ENCODE measurements around the gene HOXB5. TPM values are rescaled to one million over a fixed set of nuclear protein-coding genes. Genes with fewer than 3 reads are reported as not detected.

The HOXB5 gene
- total RNA-seq, 1 donor from 2014 or later: 2.4 TPM

DNA sequence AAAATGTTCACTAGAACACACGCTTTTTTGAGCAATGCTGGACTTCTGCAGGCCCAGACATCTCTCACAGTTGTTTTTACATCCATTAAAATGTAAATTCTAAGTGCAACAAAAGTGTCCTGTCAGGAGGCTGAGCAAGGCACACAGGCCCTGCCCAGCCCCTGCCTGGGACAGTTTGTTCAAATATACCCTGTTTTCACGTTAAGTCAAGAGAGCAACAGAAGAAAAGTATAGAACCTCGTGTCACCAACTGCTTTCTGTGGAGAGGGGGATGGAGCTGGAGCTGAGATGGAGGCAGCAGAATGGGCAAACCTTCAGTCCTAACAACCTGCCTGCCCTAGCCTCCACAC lies 44.3 kb downstream of the HOXB5 start:
- no peak for DNase-seq (ENCODE audit: low read depth)

GRCh38 chr17:48548523-48549280 lies 44.9 kb downstream of the HOXB5 start:
- no peak for DNase-seq (ENCODE audit: low read depth)

DNA sequence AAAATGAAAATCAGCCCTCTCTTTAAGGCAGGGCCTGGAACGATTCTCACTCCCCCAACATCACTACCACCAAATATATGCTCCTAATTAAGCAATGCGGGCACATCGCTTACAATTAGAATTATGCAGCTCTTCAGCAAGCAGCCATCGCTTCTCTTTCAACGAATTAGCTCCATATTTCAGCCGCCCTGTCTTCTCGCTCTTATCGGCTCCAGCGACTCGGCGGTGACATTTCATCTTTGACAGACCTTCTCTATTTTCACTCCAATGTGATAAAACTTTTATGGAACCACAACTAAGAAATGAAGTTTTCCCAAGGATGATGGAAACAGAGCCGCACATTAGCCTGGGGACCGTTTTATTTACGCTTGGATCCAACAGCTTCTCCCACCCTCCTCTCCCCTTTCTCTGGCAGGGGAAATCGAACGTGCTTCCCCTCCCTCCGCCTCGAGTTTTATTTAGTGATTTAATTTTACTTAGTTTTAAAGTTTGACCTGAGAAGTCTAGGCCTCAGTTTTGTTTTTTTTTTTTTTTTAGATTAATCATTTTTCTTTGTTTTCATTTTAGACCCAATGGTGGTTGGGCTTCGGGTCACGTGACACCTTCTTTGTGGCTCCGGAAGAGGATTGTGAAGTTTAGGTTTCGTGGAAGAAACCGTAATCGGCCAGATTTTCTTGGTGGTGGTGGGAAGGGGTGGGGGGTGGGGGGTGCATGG lies 45.6 kb downstream of the HOXB5 start:
- DNase-seq (ENCODE audit: low read depth): peak; percentile 73

DNA sequence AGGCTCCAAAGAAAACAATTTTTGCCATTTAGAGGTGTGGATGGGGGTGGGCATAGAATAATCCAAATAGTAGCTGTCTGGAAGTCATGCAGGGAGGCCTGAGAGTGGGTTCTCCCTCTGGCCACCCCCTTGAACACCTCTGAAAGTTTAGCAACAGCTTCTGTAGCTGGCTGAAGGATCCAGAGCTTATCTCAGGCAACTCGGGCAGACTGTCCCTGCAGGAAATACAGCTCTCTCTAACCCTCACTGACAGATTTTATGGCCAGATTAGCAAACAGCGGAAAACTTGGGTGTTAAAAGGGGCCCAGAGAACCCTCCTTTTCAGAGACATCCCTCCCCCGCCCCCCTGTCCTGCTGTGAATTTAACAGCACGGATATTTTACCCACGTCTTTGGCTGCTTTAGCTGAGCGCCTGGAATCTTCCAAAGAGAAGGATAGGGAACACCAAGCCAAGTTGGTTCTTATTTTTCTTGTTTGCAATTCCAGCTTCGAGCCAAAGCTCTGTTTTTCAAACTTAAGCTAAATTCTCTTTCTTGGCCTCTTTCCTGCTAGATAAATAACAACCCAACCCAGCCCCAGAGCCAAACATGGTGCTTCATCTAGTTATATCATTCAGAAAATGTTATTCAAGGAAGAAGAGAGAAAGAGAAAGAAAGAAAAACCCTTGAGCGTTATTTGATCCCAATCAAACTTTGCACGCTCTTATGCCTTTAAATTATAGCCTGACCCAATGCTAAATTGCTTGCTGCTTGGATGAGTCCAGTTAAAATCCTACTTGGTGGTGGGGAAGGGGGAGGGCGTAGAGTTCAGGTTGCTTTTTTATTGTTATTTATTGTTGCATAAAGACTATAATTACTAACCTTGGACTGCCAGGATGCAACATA lies 46.4 kb downstream of the HOXB5 start:
- DNase-seq (ENCODE audit: low read depth): peak; percentile 58

DNA sequence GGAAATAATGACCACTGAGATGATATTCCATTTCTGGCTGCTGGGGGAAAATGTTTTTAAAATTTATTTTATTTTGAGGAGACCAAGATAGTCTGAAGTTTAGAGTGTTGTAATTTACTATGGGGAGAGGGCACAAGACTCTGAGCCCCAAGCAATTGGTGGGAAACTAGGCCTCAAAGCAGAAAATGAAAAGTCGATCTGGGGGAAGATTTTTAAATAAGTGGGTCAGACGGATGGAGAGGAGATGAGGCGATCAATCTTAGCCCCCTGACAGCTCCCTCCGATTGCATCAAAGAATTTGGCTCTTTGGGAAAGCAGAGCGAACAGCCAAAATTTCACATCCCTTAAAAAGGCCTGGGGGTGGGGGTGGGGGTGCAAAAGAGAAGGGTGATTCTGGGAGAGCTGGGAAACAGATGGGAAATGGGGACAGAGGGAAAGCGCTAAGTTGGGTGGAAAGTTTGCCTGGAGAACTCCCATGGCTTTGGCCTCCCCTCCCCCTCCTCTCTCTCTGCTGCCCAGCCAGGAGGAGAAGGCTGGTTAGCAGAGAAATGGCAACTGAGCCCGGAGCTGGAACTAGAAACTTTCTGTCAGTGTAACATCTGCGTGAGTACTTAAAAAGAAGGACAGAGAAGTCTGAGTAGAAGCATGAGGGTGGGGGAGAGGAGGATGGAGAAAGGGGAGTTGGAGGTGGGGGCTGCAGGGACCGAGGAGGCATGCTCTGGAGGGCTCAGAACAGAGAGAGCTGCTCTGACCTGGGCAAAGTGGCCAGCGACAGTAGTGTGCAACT lies 47.2 kb downstream of the HOXB5 start:
- no peak for DNase-seq (ENCODE audit: low read depth)

GRCh38 chr17:48545539-48545938 lies 48.0 kb downstream of the HOXB5 start:
- DNase-seq (ENCODE audit: low read depth): no peak

DNA sequence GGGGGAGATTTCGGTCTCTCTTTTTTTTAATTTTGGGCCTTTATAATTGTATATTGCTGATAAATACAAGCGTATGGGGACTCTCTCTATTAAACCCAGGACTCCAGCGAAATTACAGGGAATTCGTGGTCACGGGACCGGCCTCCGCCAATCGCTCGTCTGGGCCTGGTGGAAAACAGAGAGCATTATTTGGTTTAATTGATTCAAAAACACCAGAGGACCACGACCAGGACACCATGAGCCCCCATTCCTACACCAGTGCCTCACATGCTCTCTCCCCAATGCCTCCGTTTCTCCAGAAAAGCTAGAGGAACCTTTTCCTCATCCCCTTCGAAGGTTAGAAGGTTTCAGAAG lies 48.6 kb downstream of the HOXB5 start, which contains the start of gene HOXB2:
TSS of gene HOXB2 (minus strand) at position 88 of the 354 bp plus-strand sequence. CDS start 198 bp downstream, outside the sequence.
- DNase-seq (ENCODE audit: low read depth): no peak

DNA sequence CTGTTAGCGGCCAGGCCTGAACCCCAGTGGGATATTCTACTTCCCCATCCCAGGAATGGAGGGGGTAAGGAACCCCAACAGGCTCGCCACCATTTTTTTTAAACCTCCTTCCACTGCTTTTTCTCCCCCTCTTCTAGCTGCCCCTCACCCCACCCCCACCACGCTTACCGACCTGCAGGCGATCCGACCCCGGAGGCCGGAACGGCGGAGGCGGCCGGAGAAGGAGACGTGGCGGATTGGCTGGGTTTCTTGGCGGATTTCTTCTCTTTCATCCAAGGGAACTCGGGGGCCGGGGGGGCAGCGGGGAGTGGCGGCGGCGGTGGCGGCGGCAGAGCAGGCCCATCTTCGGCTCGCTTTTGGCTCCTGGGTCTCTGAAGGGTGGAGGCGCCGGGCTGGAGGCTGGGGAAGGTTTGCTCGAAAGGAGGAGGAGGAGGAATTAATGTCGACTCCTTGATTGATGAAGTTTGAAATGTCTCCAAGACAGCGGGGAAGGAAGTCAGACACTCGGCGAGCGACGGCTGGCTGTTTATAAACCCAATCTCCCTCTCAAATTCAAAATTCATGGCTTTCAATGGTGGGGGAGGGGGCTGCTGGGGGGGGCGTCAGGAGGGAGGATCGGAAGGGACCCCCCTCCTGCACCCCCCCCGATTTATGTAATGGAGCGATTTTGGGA lies 49.1 kb downstream of the HOXB5 start:
- DNase-seq (ENCODE audit: low read depth): no peak

- DNase-seq (ENCODE audit: low read depth): no peak
These were observed 49.7 kb downstream of the HOXB5 start for GRCh38 chr17:48543854-48544348.

GRCh38 chr17:48543107-48543853 lies 50.3 kb downstream of the HOXB5 start:
- DNase-seq (ENCODE audit: low read depth): no peak

DNA sequence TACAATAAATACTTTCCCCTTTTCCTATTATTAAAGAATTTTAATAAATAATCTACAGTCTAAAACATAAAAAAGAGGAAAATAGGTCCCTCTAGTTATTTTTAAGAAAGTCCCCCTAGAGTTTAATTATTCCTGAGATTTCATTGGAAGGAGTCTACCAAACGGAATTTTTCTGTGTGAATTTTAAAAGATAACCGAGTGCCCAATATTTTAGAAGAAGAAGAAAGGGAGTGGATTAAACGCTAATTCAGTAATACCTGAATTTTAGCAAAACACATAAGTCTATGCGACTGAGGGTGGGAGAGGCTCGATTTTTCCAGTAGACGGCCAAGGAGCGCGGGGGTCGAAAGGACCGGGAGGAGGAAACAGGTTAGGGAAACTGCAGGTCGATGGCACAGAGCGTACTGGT lies 50.9 kb downstream of the HOXB5 start:
- no peak for DNase-seq (ENCODE audit: low read depth)

DNA sequence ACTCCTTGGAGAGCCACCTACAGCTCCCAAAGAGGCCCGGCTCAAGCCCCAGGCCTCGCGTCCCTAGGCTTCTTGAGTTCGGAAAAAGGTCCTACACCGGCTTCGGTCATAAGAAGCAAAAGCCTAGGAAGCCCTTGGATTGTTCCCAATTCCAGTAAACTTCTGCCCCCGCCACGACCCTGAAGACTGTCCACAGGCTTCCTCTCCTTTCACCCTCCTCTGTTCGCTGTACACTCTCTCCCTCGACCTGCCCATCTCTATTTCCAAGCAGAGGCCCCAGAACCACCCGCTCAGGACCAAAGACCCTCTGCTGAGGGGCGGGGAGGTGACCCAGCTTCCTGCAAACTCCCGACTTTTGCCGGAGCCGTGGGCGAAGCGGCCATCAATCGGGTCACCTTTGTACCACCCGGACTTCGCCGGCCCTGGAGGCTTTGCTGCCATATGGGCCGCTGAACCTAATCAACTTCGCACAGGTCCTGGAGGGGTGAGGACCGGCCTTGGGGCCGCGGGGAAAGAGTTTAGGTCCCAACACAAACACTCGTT lies 51.4 kb downstream of the HOXB5 start:
- DNase-seq (ENCODE audit: low read depth): no peak

DNA sequence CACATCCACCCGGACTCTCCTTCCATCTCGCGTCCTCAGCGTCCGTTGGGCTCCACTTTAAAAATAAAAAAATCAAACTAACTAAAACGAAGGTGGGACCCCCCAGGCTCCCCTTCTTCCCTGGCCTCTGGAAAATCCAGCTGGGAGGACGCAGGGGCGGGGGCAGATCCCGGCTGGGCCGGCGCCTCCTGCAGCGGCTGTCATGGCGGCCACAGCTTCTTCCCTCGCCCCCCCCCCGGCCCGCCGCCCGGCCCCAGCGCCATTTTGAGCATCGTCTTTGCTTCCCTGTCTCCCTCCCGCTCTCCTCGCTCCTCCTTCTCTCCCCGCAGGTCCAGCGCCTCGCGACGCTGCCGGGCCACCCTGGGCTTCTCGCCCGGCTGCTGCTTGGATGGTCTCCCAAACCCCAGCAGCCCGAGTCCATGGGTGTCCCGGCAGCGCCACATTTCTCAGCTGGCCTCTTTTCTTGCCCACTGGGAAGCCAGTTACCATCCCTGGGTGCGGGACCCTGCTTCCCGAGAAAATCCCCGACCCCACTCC lies 51.9 kb downstream of the HOXB5 start:
- DNase-seq (ENCODE audit: low read depth): no peak

Other genes starting within 250 kb of the HOXB5 start
- gene SKAP1, start 163.6 kb downstream of the HOXB5 start, total RNA-seq: 11.9 and 15.6 TPM in 2 replicates
- not detected in 2 replicates for gene HOXB1, start 62.8 kb downstream of the HOXB5 start, total RNA-seq
- gene HOXB2, start 48.7 kb downstream of the HOXB5 start, total RNA-seq: 17.4 and 23.7 TPM in 2 replicates
- gene HOXB4, start 15.4 kb downstream of the HOXB5 start, total RNA-seq: 2.1 and 8.7 TPM in 2 replicates
- gene HOXB3, start 3.5 kb downstream of the HOXB5 start, total RNA-seq: 8.0 and 36.2 TPM in 2 replicates
- gene HOXB6, start 11.2 kb upstream of the HOXB5 start, total RNA-seq: 16.3 and 56.2 TPM in 2 replicates
- 23.2 and 24.0 TPM in 2 replicates for gene HOXB7, start 17.2 kb upstream of the HOXB5 start, total RNA-seq
- gene HOXB8, start 21.5 kb upstream of the HOXB5 start, total RNA-seq: 8.3 and 65.8 TPM in 2 replicates
- 17.5 and 49.2 TPM in 2 replicates for gene HOXB9, start 32.6 kb upstream of the HOXB5 start, total RNA-seq
- gene PRAC1, start 128.7 kb upstream of the HOXB5 start, total RNA-seq: not detected in 2 replicates
- gene PRAC2, start 129.4 kb upstream of the HOXB5 start, total RNA-seq: not detected in 2 replicates
- gene HOXB13, start 135.0 kb upstream of the HOXB5 start, total RNA-seq: 0.10 TPM in 1 of 2 replicates, not detected in the other
- 0.35 and 0.45 TPM in 2 replicates for gene TTLL6, start 223.4 kb upstream of the HOXB5 start, total RNA-seq
- gene CALCOCO2, start 237.3 kb upstream of the HOXB5 start, total RNA-seq: 32.8 and 62.6 TPM in 2 replicates